ENCODE data around the gene SART1.

DNA sequence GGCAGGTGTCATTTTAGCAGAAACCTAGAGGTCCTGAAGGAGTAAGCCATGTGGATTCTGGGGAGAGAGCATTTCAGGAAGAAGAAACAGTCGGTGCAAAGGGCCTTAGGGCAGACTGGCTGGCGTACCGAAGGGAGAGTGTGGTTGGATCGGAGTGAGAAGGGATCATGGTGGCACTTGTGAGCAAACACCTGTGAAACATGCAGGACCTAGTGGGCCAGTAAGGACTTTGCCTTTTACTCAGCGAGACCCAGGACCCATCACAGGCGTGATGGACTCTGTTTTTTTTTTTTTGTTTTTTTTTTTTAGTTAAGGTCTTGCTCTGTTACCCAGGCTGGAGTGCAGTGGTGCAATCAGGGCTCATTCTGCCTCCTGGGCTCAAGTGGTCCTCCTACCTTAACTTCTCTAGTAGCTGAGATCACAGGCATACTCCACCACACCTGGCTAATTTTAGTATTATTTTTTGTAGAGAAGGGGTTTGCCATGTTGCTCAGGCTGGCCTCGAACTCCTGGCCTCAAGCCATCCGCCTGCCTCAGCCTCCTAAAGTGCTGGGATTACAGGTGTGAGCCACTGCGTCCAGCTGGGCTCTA, 19.7 kb upstream of the SART1 start:
- TF ChIP-seq POLR2A (IDR thresholded peaks at IDR 0.05; ENCODE audit: extremely low read depth, insufficient read length) (no peak), CTCF (IDR thresholded peaks at IDR 0.05; ENCODE audit: low read depth, low read length) (no peak), MYC (IDR thresholded peaks at IDR 0.05; ENCODE audit: low read depth, low read length) (no peak)

Measured in NB4 (cell line).